RWPE2 (cell line): ENCODE measurements around the gene BAZ1B.
A peak's percentile ranks its signal among the peaks of the same experiment; 100 is the strongest.
"Not testable (repeated sequence)": the region's sequence is repeated elsewhere in the genome, so short reads cannot be mapped to it uniquely, and the experiment has no call there.

Experiments
- ATAC-seq: fragments of 200-7000 bp; cut with Tn5 transposase; 3 replicates; pipeline ENCODE4 v1.9.1; 2021; ENCODE audit warnings: low read depth
- DNase-seq: peaks from one replicate; pipeline ENCODE4 v3.0.0-alpha.2; 2020; ENCODE audit warnings: low spot score
- H3K27ac ChIP-seq: fragments of 450-650 bp; 2 replicates; pipeline ENCODE4 v1.5.1; 2017; ENCODE audit warnings: mild to moderate bottlenecking; ENCODE audit not compliant: poor library complexity, severe bottlenecking
- H3K27me3 ChIP-seq: fragments of 250-450 bp; sonication (Bioruptor Pico); 2 replicates; pipeline ENCODE4 v1.5.1; 2021; ENCODE audit warnings: mild to moderate bottlenecking, moderate library complexity; ENCODE audit not compliant: insufficient read depth, poor library complexity, severe bottlenecking
- H3K36me3 ChIP-seq: fragments of 250-450 bp; sonication (Bioruptor Pico); 2 replicates; pipeline ENCODE4 v1.5.1; 2020; ENCODE audit warnings: low read depth, mild to moderate bottlenecking, moderate library complexity
- H3K4me1 ChIP-seq: fragments of 250-450 bp; sonication (Bioruptor Pico); 2 replicates; pipeline ENCODE4 v1.5.1; 2021; ENCODE audit warnings: mild to moderate bottlenecking, moderate library complexity; ENCODE audit not compliant: insufficient read depth, poor library complexity, severe bottlenecking
- H3K4me3 ChIP-seq: fragments of 250-450 bp; sonication (Bioruptor Pico); 2 replicates; pipeline ENCODE4 v1.5.1; 2021; ENCODE audit warnings: mild to moderate bottlenecking, moderate library complexity; ENCODE audit not compliant: severe bottlenecking
- H3K9me3 ChIP-seq: fragments of 250-450 bp; sonication (Bioruptor Pico); 2 replicates; pipeline ENCODE4 v1.5.1; 2021; ENCODE audit warnings: mild to moderate bottlenecking, moderate library complexity; ENCODE audit not compliant: severe bottlenecking
- TF ChIP-seq, protein P1 (sequence below): fragments of 450-650 bp; IDR thresholded peaks from one replicate; pipeline ENCODE4 v1.5.1; 2017; ENCODE audit warnings: mild to moderate bottlenecking, moderate library complexity; ENCODE audit not compliant: poor library complexity, severe bottlenecking

The BAZ1B gene

DNA sequence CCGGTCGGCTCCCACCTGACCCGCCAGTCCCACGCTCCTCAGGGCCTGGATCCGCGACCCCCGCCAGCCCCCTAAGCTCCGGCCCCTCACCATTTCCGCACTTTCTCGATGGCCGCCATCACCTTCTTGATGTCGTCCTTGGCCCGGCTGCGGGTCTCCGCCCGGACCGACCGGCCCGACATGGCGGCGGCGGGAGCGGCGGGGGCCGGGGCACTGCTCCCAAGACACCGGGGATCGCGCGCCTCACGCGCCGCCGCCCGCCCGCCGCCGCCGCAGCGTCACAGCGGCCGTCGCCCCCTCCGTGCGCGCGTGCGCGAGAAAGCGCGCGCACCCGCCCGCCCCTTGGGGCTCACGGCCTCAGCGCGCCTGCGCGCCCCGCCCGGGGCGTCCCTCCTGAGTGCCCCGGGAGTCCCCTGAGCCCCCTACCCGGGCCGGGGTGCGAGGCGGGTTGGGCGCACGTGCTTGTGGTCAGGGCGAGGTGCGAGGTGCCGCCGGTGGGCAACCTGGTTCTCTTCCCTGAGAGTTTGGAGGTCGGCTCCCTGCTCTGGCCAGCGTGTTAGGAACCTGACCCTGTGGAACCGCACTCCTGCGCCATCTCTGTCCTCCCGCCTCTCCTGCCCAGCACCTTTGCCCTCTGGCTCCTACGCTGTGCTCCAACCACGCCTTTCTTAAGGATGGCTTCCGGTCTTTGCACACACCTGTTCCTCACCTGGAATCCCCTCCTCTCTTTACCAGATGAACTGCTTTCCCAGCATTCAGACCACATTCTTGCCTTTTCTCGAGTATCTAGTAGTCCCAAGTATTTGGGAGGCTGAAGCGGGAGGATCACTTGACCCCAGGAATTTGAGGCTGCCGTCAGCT lies 35.5 kb upstream of the BAZ1B start, which contains the start of gene BCL7B:
TSS of gene BCL7B (minus strand) at position 294 of the 861 bp plus-strand sequence. CDS start at position 182, 112 bp downstream.
- ATAC-seq (peak; percentile 32), DNase-seq (no peak)
- Histone ChIP-seq H3K9me3 (no peaks in the 10 kb centered on the region), H3K27me3 (no peaks in the 10 kb centered on the region), H3K27ac (peak within 1 kb of the TSS; percentile 86), H3K4me1 (peaks cover 7% of the 10 kb centered on the region), H3K4me3 (peak within 1 kb of the TSS; percentile 92), H3K36me3 (peaks cover 27% of the 10 kb centered on the region)
- TF ChIP-seq, protein P1, sequence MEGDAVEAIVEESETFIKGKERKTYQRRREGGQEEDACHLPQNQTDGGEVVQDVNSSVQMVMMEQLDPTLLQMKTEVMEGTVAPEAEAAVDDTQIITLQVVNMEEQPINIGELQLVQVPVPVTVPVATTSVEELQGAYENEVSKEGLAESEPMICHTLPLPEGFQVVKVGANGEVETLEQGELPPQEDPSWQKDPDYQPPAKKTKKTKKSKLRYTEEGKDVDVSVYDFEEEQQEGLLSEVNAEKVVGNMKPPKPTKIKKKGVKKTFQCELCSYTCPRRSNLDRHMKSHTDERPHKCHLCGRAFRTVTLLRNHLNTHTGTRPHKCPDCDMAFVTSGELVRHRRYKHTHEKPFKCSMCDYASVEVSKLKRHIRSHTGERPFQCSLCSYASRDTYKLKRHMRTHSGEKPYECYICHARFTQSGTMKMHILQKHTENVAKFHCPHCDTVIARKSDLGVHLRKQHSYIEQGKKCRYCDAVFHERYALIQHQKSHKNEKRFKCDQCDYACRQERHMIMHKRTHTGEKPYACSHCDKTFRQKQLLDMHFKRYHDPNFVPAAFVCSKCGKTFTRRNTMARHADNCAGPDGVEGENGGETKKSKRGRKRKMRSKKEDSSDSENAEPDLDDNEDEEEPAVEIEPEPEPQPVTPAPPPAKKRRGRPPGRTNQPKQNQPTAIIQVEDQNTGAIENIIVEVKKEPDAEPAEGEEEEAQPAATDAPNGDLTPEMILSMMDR: no peak

DNA sequence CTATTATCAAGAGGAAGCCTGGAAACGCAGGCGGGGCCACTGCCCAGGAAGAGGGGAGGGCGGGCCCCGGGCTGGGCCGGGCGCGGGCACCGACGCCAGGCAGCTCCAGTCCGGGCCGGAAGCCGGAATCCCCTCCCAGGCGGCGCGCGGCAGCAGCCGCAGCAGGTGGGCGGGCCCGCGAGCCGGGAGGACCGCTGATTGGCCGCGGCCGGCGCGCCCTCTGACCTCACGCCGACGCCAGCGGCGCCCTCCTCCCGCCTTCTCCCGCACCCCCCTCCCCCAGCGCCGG lies 35.0 kb upstream of the BAZ1B start:
- ATAC-seq (peak; percentile 94), DNase-seq (peak; percentile 94)
- no peaks in the 10 kb centered on the region for H3K9me3 ChIP-seq
- no peaks in the 10 kb centered on the region for H3K27me3 ChIP-seq
- peaks cover 7% of the 10 kb centered on the region for H3K4me1 ChIP-seq
- H3K27ac ChIP-seq: peak overlapping the region; percentile 86
- peaks cover 30% of the 10 kb centered on the region for H3K36me3 ChIP-seq
- TF ChIP-seq, protein P1: no peak
- H3K4me3 ChIP-seq: peak overlapping the region; percentile 92

DNA sequence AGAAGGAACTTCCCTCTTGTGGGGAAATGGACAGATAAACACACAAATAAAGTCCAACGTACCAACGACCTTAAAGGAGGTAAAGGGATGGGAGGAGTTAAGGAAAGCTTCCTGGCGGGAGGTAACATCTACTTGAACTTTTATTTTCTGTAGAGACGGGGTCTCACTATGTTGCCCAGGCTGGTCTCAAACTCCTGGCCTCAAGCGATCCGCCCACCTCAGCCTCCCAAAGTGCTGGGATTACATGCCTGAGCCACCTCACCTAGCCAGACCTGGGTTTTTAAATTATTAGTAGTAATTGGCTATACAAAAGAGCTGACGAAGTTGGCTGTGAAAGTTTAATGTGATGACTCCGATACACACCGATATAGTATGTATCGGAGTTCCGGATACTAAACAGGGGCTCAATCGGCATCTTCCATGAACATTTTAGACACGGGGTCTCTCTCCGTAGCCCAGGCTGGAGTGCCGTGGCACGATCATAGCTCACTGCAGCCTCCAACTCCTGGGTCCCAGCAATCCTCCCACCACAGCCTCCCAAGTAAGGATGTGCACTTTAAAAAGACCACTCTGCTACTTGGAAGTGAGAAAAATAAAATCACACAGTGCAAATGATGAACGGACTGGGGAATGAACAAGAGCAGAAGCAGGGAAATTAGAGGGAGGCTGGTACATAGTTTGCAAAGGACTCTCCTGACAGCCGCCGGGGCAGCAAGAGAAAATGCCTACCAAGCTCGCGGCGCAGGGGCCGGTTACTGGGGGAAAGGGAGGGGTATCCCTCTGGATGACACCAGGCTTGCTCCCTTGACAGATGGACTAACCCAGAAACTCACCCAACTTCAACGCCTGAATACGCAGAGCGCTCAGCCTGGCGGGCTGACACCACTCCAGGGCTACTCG lies 34.4 kb upstream of the BAZ1B start:
- Histone ChIP-seq H3K27ac (peak overlapping the region; percentile 86), H3K4me1 (peaks cover 7% of the 10 kb centered on the region), H3K27me3 (no peaks in the 10 kb centered on the region), H3K4me3 (peak overlapping the region; percentile 92), H3K9me3 (no peaks in the 10 kb centered on the region), H3K36me3 (peaks cover 36% of the 10 kb centered on the region)
- TF ChIP-seq, protein P1: no peak
- no peak for ATAC-seq
- DNase-seq: no peak

DNA sequence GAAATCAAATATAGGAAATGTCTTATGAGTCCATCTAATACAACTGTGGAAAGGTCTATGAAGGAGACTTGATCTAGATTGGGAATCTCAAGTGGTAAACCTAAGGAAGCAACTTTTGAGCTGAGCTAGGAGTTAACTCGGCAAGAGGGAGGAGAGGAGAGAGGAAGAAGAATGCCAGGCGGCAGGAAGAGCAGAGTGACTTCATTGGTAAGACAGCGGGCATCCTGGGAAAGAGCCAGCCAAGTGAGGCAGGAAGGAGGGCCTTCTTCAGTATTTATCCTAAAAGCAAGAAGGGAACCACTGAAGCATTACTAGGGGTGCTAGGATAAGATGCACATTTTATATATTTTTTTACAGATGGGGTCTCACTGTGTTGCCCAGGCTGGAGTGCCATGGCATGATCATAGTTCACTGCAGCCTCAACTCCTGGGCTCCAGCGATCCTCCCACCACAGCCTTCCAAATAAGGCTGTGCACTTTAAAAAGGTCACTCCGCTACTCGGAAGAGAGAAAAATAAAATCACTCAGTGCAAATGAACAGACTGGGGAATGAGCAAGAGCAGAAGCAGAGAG lies 33.4 kb upstream of the BAZ1B start:
- Histone ChIP-seq H3K4me3 (peak overlapping the region; percentile 92), H3K27ac (peak overlapping the region; percentile 86), H3K9me3 (no peaks in the 10 kb centered on the region), H3K36me3 (peaks cover 44% of the 10 kb centered on the region), H3K4me1 (peaks cover 7% of the 10 kb centered on the region), H3K27me3 (no peaks in the 10 kb centered on the region)
- TF ChIP-seq, protein P1: no peak
- DNase-seq (no peak), ATAC-seq (no peak)

DNA sequence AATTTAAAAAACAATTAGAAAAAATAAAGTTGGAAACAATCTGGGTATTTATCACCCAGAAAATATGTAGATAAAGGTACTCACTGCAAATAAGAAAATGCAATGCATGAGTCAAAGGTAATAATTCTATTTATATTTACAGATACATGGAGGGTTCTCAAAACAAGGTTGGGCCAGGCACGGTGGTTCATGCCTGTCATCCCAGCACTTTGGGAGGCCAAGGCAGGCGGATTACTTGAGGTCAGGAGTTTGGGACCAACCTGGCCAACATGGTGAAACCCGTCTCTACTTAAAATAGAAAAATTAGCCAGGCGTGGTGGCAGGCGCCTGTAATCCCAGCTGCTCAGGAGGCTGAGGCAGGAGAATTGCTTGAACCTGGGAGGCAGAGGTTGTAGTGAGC lies 28.0 kb upstream of the BAZ1B start:
- H3K4me1 ChIP-seq, H3K27me3 ChIP-seq, H3K27ac ChIP-seq, H3K9me3 ChIP-seq, ATAC-seq, DNase-seq, H3K4me3 ChIP-seq: not testable (repeated sequence)
- peaks cover 70% of the 10 kb centered on the region for H3K36me3 ChIP-seq
